Measurements from ENCODE around the gene TCF23. TPM values are rescaled to one million over a fixed set of nuclear protein-coding genes. Genes with fewer than 3 reads are reported as not detected.
"Not testable (repeated sequence)": the region's sequence is repeated elsewhere in the genome, so short reads cannot be mapped to it uniquely, and the experiment has no call there.

The TCF23 gene
- total and polyA plus RNA-seq, 12 donors, result 0.05 to 0.21 (median 0.08) TPM; not detected in 2

- intact Hi-C loops (cut with DNase I), result no loop called here
These were observed 33.3 kb upstream of the TCF23 start for GRCh38 chr2:27115519-27115918.

GRCh38 chr2:27117995-27118524 lies 30.7 kb upstream of the TCF23 start:
- no peaks in the 10 kb centered on the region for H3K9me3 ChIP-seq
- WGBS, 2 donors, result 23% methylated on average over 14 of the region's 14 CpGs
- no peak overlapping the region for H3K27ac ChIP-seq
- no peak for TF ChIP-seq CTCF (IDR thresholded peaks at IDR 0.05)
- ATAC-seq (no peak), DNase-seq (no peak)
- peaks cover 3 to 37% (median 28%) of the 10 kb centered on the region in 7 donors for H3K27me3 ChIP-seq
- H3K36me3 ChIP-seq, result no peaks in the 10 kb centered on the region
- intact Hi-C loops (cut with DNase I), result no loop called here
- peak overlapping the region in 9 of 10 donors; percentile 26 to 45 (median 35) for H3K4me3 ChIP-seq
- H3K4me1 ChIP-seq, result peaks cover 4 to 17% (median 9%) of the 10 kb centered on the region in 9 donors

More at GRCh38 chr2:27115519-27115918, 33.3 kb upstream of the TCF23 start:
- DNase-seq, result no peak
- Histone ChIP-seq H3K36me3 (no peaks in the 10 kb centered on the region), H3K9me3 (no peaks in the 10 kb centered on the region), H3K27me3 (peaks cover 3 to 37% (median 28%) of the 10 kb centered on the region in 7 donors), H3K4me3 (no peak overlapping the region), H3K27ac (no peak overlapping the region), H3K4me1 (peaks cover 4 to 11% (median 6%) of the 10 kb centered on the region in 9 donors)
- 67 to 76% methylated on average over 2 of the region's 2 CpGs for WGBS, 2 donors
- TF ChIP-seq CTCF (IDR thresholded peaks at IDR 0.05), result no peak
- no peak for ATAC-seq

GRCh38 chr2:27118525-27119329 lies 30.1 kb upstream of the TCF23 start, which contains the start of gene CGREF1:
Gene CGREF1, minus strand, starts transcription at chr2:27119128. Its CDS starts 14,762 bp downstream, at chr2:27104366.
- H3K4me3 ChIP-seq, result peak within 1 kb of the TSS in 9 of 10 donors; percentile 26 to 45 (median 35)
- DNase-seq, result no peak

GRCh38 chr2:27119330-27119670 lies 29.5 kb upstream of the TCF23 start:
- H3K27ac ChIP-seq; H3K9me3 ChIP-seq; intact Hi-C loops (cut with DNase I); ATAC-seq; H3K36me3 ChIP-seq; DNase-seq: not testable (repeated sequence)
- 83% methylated on average over 8 of the region's 8 CpGs for WGBS, 2 donors
- Histone ChIP-seq H3K27me3 (peaks cover 3 to 37% (median 28%) of the 10 kb centered on the region in 7 donors), H3K4me1 (peaks cover 4 to 27% (median 11%) of the 10 kb centered on the region in 9 donors), H3K4me3 (peak overlapping the region in 8 of 10 donors; percentile 26 to 45 (median 36))

More at GRCh38 chr2:27118525-27119329, 30.1 kb upstream of the TCF23 start, which contains the start of gene CGREF1:
- peak in 2 of 8 donors; percentile 11 to 25 for ATAC-seq
- TF ChIP-seq CTCF (IDR thresholded peaks at IDR 0.05), result no peak
- no peak within 1 kb of the TSS for H3K27ac ChIP-seq
- H3K27me3 ChIP-seq, result peaks cover 3 to 37% (median 28%) of the 10 kb centered on the region in 7 donors
- peaks cover 4 to 24% (median 11%) of the 10 kb centered on the region in 9 donors for H3K4me1 ChIP-seq
- intact Hi-C loops (cut with DNase I), result no loop called here
- no peaks in the 10 kb centered on the region for H3K36me3 ChIP-seq
- no peaks in the 10 kb centered on the region for H3K9me3 ChIP-seq
- WGBS, 2 donors, result 3 to 5% methylated on average over 74 to 84 of the region's 84 CpGs
